Measurements from ENCODE around the gene RUFY4.
"Not testable (repeated sequence)": the region's sequence is repeated elsewhere in the genome, so short reads cannot be mapped to it uniquely, and the experiment has no call there.

The RUFY4 gene

DNA sequence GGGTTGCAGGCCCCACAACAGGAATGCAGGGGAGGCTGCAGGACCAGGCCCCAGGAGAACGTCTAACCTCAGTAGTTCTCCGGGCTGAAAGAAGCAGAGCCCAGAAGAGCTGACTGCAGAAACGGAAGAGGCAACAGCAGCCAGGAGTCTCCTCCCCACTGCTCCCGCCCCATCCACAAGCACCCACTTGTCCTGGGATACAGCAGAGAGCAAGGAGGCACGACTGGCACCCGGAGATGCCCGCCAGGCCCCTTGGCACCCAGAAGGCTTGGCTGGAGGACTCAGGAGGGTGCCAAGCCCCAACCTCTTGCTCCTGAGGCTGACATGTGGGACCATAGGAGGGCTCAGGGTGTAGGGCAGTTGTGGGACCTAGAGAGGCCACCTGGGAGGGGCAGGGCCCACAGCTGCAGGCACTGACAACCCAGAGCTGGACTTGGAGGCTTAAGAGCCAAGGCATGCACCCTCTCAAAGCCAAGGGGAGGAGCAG, 37.2 kb upstream of the RUFY4 start:
- Histone ChIP-seq H3K36me3 (ENCODE audit: control insufficient read depth, insufficient read depth, low read length) (no peaks in the 10 kb centered on the region), H3K27me3 (replicated peaks; ENCODE audit: control insufficient read depth, insufficient read depth, low read length, poor library complexity, severe bottlenecking) (no peaks in the 10 kb centered on the region), H3K4me1 (ENCODE audit: control insufficient read depth, insufficient read depth, low read length, poor library complexity, severe bottlenecking) (peaks cover 5% of the 10 kb centered on the region), H3K9me3 (ENCODE audit: control insufficient read depth, low read length) (no peaks in the 10 kb centered on the region), H3K4me3 (ENCODE audit: insufficient read depth, low read depth, low read length, poor library complexity, severe bottlenecking) (no peak overlapping the region), H3K27ac (ENCODE audit: insufficient read depth, low read length, poor library complexity, severe bottlenecking) (no peak overlapping the region)
- no peak for DNase-seq

DNA sequence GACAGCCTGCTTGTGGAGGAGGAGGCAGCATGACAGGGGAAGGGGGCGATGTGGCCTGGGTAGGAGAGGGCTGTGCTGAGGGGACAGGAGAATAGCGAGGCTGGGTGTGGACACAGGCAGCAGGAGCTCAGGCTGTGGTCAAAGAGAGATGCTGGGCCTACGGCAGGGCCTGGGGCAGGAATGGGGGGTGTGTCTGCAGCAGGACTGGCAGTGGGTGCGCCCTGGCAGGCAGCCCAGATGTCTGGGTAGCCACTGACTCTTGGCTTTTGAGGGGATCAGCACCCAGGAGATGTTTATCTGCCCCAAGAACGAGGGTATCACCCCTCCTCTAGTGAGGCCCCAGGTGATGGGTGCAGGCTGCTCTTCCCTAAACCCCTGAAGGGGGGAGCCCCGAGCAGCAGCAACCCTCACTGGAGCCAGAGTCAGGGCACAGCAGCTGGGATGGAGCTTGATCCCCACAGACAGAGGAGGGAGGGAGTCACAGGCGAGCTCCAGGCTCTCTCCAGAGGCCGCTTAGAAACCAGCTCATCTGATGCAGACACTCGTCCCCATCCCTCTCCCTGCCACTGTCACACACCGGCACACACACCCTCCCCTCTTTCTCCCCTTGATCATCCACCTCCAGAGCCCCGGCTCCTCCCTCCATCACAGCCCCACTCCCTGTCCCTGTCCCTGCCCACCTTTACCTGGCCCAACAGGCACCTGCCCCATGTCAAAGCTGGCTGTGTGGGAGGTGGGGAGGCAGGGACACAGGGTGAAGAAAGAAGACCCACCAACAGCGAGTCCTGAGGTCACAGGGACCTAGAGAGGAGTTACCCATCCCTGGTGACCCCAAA, 36.5 kb upstream of the RUFY4 start:
- Histone ChIP-seq H3K27me3 (replicated peaks; ENCODE audit: control insufficient read depth, insufficient read depth, low read length, poor library complexity, severe bottlenecking) (no peaks in the 10 kb centered on the region), H3K27ac (ENCODE audit: insufficient read depth, low read length, poor library complexity, severe bottlenecking) (no peak overlapping the region), H3K9me3 (ENCODE audit: control insufficient read depth, low read length) (no peaks in the 10 kb centered on the region), H3K36me3 (ENCODE audit: control insufficient read depth, insufficient read depth, low read length) (no peaks in the 10 kb centered on the region), H3K4me3 (ENCODE audit: insufficient read depth, low read depth, low read length, poor library complexity, severe bottlenecking) (no peak overlapping the region), H3K4me1 (ENCODE audit: control insufficient read depth, insufficient read depth, low read length, poor library complexity, severe bottlenecking) (peaks cover 5% of the 10 kb centered on the region)
- no peak for DNase-seq

DNA sequence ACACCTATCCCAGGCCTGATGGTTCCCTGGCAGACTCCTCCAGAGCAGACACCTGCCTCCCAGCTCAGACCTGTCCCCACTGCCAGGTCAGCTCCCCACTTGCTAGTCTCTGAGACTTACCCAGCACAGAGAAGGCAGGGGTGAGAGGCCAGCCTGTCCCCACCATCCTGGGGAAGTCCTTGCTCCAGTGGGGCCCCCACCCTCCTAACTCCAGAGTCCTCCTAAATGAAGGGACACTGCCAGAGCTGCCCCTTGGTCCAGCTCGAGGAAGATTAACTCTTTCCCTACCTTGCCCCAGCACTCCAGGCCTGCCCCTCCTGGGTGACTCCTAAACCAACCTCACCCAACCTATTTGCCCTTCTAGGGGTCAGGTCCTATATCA, 35.9 kb upstream of the RUFY4 start:
- H3K9me3 ChIP-seq (ENCODE audit: control insufficient read depth, low read length), result no peaks in the 10 kb centered on the region
- no peak for DNase-seq
- H3K27ac ChIP-seq (ENCODE audit: insufficient read depth, low read length, poor library complexity, severe bottlenecking), result no peak overlapping the region
- no peak overlapping the region for H3K4me3 ChIP-seq (ENCODE audit: insufficient read depth, low read depth, low read length, poor library complexity, severe bottlenecking)
- H3K4me1 ChIP-seq (ENCODE audit: control insufficient read depth, insufficient read depth, low read length, poor library complexity, severe bottlenecking), result peaks cover 5% of the 10 kb centered on the region
- H3K36me3 ChIP-seq (ENCODE audit: control insufficient read depth, insufficient read depth, low read length), result no peaks in the 10 kb centered on the region
- no peaks in the 10 kb centered on the region for H3K27me3 ChIP-seq (replicated peaks; ENCODE audit: control insufficient read depth, insufficient read depth, low read length, poor library complexity, severe bottlenecking)

DNA sequence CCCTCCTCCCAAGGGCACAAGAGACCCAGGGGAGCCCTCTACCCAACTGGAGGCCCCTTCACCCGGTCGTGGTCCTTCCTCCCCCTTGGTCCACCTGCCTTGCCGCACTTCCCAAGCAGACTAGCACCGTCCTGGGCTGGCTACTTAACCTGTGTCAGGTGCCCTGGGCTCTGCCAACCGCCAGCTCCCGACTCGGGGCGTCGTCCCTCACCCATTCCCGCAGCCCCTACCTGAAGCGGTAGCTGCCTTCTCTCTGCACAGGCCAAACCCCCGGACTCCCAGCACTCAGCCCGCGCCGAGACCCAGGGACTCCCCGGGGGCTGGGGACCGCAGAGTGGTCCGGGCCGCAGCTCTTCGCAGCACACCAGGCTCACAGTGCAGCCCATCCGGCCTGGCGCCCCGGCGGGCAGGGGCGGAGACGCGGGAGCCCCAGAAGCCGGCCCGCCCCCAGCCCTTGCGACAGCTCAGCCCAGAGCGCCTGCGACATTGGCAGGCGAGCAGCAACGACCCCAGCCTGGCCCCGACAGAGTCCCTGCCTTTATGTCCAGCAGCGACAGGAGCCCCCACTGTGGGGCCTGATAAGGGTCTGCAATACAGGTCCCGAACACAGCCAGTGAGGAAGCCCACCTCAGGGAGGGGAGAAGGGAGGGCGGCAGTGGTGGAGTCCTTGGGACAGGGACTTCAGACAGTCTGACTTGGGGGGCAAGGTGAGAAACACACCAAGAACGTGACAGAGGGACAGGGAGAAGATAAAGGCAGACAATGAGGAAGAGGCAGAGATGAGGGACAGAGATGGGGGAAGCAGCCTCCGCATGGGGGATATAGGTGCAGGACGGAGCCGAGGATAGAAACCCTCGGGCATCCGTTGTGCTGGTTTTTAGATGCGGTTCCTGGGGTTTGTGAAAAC, 35.2 kb upstream of the RUFY4 start:
- Histone ChIP-seq H3K36me3 (ENCODE audit: control insufficient read depth, insufficient read depth, low read length) (no peaks in the 10 kb centered on the region), H3K4me3 (ENCODE audit: insufficient read depth, low read depth, low read length, poor library complexity, severe bottlenecking) (peak overlapping the region; percentile 29), H3K4me1 (ENCODE audit: control insufficient read depth, insufficient read depth, low read length, poor library complexity, severe bottlenecking) (peaks cover 5% of the 10 kb centered on the region), H3K9me3 (ENCODE audit: control insufficient read depth, low read length) (no peaks in the 10 kb centered on the region), H3K27ac (ENCODE audit: insufficient read depth, low read length, poor library complexity, severe bottlenecking) (no peak overlapping the region), H3K27me3 (replicated peaks; ENCODE audit: control insufficient read depth, insufficient read depth, low read length, poor library complexity, severe bottlenecking) (no peaks in the 10 kb centered on the region)
- no peak for DNase-seq

DNA sequence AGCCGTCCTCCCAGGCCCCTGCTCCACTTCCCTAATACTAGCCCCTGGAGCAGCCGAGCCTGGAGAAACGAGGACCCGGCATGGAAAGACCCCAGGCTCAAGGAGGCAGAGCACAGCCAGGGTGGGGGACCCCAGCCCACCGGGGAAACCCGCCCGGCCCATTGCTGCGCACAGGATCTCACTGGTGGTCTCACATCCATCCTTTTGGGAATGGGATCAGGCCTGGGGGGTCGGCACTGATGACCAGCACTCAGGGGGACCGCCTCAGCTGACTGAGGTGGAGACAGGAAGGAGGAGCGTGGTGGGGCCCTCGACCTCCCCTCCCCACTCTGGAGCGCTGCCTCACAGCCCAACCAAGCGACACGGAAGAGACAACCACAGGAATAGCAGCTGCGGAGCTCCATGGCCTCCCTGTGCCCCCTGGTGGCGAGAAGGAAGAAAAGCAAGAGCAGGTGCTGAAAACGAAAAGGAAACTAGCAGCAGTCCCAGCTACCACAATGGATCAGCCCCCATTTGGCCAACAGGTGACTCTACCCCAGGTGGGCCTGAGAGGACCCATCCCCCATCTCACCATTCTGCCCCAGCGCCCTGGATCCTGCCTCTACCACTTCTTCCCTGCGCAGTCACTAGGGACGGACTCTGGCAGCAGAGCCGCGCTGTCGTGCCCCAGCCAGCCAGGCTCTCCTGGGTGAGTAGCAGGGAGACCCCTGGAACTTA, 34.4 kb upstream of the RUFY4 start:
- H3K9me3 ChIP-seq (ENCODE audit: control insufficient read depth, low read length); H3K27me3 ChIP-seq (replicated peaks; ENCODE audit: control insufficient read depth, insufficient read depth, low read length, poor library complexity, severe bottlenecking); H3K36me3 ChIP-seq (ENCODE audit: control insufficient read depth, insufficient read depth, low read length); H3K4me1 ChIP-seq (ENCODE audit: control insufficient read depth, insufficient read depth, low read length, poor library complexity, severe bottlenecking); H3K27ac ChIP-seq (ENCODE audit: insufficient read depth, low read length, poor library complexity, severe bottlenecking): not testable (repeated sequence)
- DNase-seq, result peak; percentile 20 to 40 (median 36)
- peak overlapping the region; percentile 29 for H3K4me3 ChIP-seq (ENCODE audit: insufficient read depth, low read depth, low read length, poor library complexity, severe bottlenecking)

DNA sequence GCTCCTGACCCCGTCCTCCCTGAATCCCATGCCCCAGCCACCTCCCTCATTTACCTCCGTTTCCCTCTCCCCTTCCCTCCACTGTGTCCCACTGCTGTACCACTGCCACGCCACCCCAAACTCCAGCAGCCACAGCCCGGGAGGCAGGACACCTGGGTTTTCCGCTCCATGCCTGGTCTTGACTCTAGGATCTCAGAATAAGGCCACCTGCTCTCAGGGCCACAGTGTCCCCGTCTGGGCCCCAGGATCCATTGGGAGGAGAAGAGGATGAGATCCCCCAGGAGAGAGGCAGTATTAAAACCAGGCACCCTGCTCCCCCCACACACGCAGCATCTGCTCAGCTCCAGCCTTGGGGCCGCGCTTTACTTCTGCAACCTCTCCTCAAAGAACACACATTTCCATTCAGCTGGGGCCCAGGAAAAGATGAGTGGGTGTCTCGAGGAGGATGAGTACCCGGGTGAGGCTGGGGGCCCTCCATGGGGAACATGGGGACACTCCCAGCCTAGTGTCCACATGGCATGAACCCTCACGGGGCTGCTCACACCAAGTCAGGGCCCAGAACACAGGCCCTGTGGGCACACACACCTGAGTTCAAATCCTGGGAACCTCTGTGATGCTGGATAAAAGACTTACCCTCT, 33.5 kb upstream of the RUFY4 start:
- H3K36me3 ChIP-seq (ENCODE audit: control insufficient read depth, insufficient read depth, low read length), result no peaks in the 10 kb centered on the region
- H3K27me3 ChIP-seq (replicated peaks; ENCODE audit: control insufficient read depth, insufficient read depth, low read length, poor library complexity, severe bottlenecking), result no peaks in the 10 kb centered on the region
- no peak for DNase-seq
- no peak overlapping the region for H3K4me3 ChIP-seq (ENCODE audit: insufficient read depth, low read depth, low read length, poor library complexity, severe bottlenecking)
- peaks cover 5% of the 10 kb centered on the region for H3K4me1 ChIP-seq (ENCODE audit: control insufficient read depth, insufficient read depth, low read length, poor library complexity, severe bottlenecking)
- no peaks in the 10 kb centered on the region for H3K9me3 ChIP-seq (ENCODE audit: control insufficient read depth, low read length)
- no peak overlapping the region for H3K27ac ChIP-seq (ENCODE audit: insufficient read depth, low read length, poor library complexity, severe bottlenecking)

DNA sequence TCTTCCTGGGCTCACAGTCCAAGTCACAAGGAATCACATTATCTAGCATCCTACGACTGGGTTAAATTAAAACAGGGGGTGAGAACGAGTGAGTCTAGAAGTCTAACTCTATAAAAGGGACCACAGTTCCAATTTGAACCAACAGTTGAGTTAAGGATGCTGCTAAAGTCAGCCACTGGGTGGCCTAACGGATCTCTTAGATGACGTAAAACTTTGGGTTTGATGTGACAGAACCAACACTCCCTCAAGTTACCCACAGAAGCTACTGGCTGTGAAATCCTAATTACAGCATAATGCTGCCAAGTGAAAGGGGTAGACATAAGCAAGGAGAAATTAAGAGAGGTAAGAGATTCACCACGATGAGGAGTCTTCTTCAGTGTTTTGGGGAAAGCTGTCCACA, 32.7 kb upstream of the RUFY4 start:
- Histone ChIP-seq H3K27ac (ENCODE audit: insufficient read depth, low read length, poor library complexity, severe bottlenecking) (no peak overlapping the region), H3K4me3 (ENCODE audit: insufficient read depth, low read depth, low read length, poor library complexity, severe bottlenecking) (no peak overlapping the region), H3K9me3 (ENCODE audit: control insufficient read depth, low read length) (no peaks in the 10 kb centered on the region), H3K36me3 (ENCODE audit: control insufficient read depth, insufficient read depth, low read length) (no peaks in the 10 kb centered on the region), H3K4me1 (ENCODE audit: control insufficient read depth, insufficient read depth, low read length, poor library complexity, severe bottlenecking) (peaks cover 5% of the 10 kb centered on the region), H3K27me3 (replicated peaks; ENCODE audit: control insufficient read depth, insufficient read depth, low read length, poor library complexity, severe bottlenecking) (no peaks in the 10 kb centered on the region)
- DNase-seq, result no peak

DNA sequence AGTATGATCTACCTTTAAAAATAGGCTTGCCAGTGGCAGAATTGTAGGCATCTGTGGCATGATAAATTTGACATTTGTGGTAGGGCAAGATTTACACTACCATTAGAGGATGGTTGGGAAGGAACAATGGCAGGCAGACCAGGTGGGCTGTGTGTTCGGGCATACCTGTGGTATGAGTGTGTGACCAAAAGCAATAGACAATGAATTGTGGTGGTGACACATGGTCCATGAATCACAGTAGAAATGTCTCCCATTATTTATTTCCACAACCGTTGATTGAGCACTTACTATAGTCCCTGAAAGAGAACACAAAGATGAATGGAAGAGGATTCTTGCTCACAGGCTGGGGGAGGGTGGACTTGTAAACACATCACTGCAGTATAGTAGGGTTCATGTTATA, 29.9 kb upstream of the RUFY4 start:
- Histone ChIP-seq H3K27me3 (replicated peaks; ENCODE audit: control insufficient read depth, insufficient read depth, low read length, poor library complexity, severe bottlenecking) (no peaks in the 10 kb centered on the region), H3K36me3 (ENCODE audit: control insufficient read depth, insufficient read depth, low read length) (no peaks in the 10 kb centered on the region), H3K27ac (ENCODE audit: insufficient read depth, low read length, poor library complexity, severe bottlenecking) (no peak overlapping the region), H3K4me3 (ENCODE audit: insufficient read depth, low read depth, low read length, poor library complexity, severe bottlenecking) (no peak overlapping the region), H3K9me3 (ENCODE audit: control insufficient read depth, low read length) (no peaks in the 10 kb centered on the region), H3K4me1 (ENCODE audit: control insufficient read depth, insufficient read depth, low read length, poor library complexity, severe bottlenecking) (peaks cover 5% of the 10 kb centered on the region)
- no peak for DNase-seq

DNA sequence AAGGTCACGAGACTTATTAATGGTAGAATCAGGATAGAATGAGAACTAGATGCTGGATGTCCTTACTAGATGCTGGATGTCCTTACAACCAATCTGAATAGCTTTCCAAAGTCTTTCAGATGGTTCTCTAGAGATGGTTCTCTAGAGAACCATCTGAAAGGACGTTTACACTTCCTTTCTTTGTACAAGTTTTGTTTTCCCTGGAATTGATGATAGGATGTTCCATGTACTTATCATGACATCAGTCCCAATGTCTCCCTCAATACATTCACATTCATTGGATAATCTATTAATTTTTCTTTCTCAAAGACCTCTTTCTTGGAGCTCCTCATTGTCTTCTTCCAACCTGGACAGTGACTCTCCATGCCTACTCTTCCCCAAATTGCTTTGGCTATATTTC, 28.2 kb upstream of the RUFY4 start:
- Histone ChIP-seq H3K4me1 (ENCODE audit: control insufficient read depth, insufficient read depth, low read length, poor library complexity, severe bottlenecking) (no peaks in the 10 kb centered on the region), H3K9me3 (ENCODE audit: control insufficient read depth, low read length) (no peaks in the 10 kb centered on the region), H3K27ac (ENCODE audit: insufficient read depth, low read length, poor library complexity, severe bottlenecking) (no peak overlapping the region), H3K27me3 (replicated peaks; ENCODE audit: control insufficient read depth, insufficient read depth, low read length, poor library complexity, severe bottlenecking) (no peaks in the 10 kb centered on the region), H3K4me3 (ENCODE audit: insufficient read depth, low read depth, low read length, poor library complexity, severe bottlenecking) (no peak overlapping the region), H3K36me3 (ENCODE audit: control insufficient read depth, insufficient read depth, low read length) (no peaks in the 10 kb centered on the region)
- DNase-seq, result no peak
